SK-N-SH (cell line): ENCODE results near the gene HNRNPM. TPM values are rescaled to one million over a fixed set of nuclear protein-coding genes. Genes with fewer than 3 reads are reported as not detected.
A peak's percentile ranks its signal among the peaks of the same experiment; 100 is the strongest.

Experiments used
- CTCF ChIA-PET: fragments of 300-600, 350-600 bp; formaldehyde crosslinking; extraction: SDS; loops from one replicate; lab custom pipeline; 2021; lab: Yijun Ruan, JAX
- POLR2A ChIA-PET: fragments of 350-600 bp; sonication (Branson Sonifier 250); formaldehyde crosslinking; extraction: SDS; loops from one replicate; lab custom pipeline; 2020; ENCODE audit warnings: antibody characterized with exemption, inconsistent platforms; lab: Yijun Ruan, JAX
- DNase-seq: peaks from one replicate; pipeline ENCODE4 v3.0.0; 2012
- H2AFZ ChIP-seq: fragments of 200-600 bp; sonication (generic); 2 replicates; pipeline ENCODE4 v1.8.1; 2016; ENCODE audit warnings: antibody characterized with exemption, mild to moderate bottlenecking, low read depth
- H3F3A ChIP-seq: fragments of 200-600 bp; sonication (generic); replicated peaks from 2 replicates; pipeline ENCODE3; 2016; ENCODE audit warnings: antibody characterized with exemption, mild to moderate bottlenecking; ENCODE audit not compliant: insufficient read depth
- H3K27ac ChIP-seq, 2 experiments: fragments of 200-500 bp in 1 of 2; fragments of 200-600 bp in 1 of 2; sonication (Bioruptor generic) in 1 of 2; sonication (generic), shearing (Covaris generic) in 1 of 2; 2 replicates each; pipeline versions ENCODE4 v1.5.1 to v1.6.1; 2014 to 2016; ENCODE audit warnings: low read depth in 2 of 2, inconsistent platforms in 1 of 2, low read length in 1 of 2, mild to moderate bottlenecking in 1 of 2, mixed read lengths in 1 of 2
- H3K27me3 ChIP-seq: fragments of 200-600 bp; sonication (generic), shearing (Covaris generic); 2 replicates; pipeline ENCODE4 v1.6.1; 2016; ENCODE audit warnings: mixed run types; ENCODE audit not compliant: insufficient read depth
- H3K36me3 ChIP-seq, 2 experiments: fragments of 200-500 bp in 1 of 2; fragments of 200-600 bp in 1 of 2; sonication (Bioruptor generic) in 1 of 2; sonication (generic) in 1 of 2; replicated peaks in 1 of 2; 2 replicates each; pipeline versions ENCODE3 to v1.5.1; 2014 to 2016; ENCODE audit warnings: low read length in 1 of 2, mild to moderate bottlenecking in 1 of 2; ENCODE audit not compliant: insufficient read depth in 2 of 2, control insufficient read depth in 1 of 2
- H3K4me1 ChIP-seq, 2 experiments: fragments of 200-500 bp in 1 of 2; fragments of 200-600 bp in 1 of 2; sonication (Bioruptor generic) in 1 of 2; sonication (generic), shearing (Covaris generic) in 1 of 2; 2 replicates each; pipeline versions ENCODE4 v1.5.1 to v1.6.1; 2014 to 2016; ENCODE audit warnings: low read depth in 1 of 2, low read length in 1 of 2, mixed run types in 1 of 2; ENCODE audit not compliant: insufficient read depth in 2 of 2, control insufficient read depth in 1 of 2
- H3K4me2 ChIP-seq: fragments of 200-600 bp; sonication (generic), shearing (Covaris generic); 2 replicates; pipeline ENCODE4 v1.6.1; 2017; ENCODE audit warnings: mixed run types
- H3K4me3 ChIP-seq, 2 experiments: fragments of 200-500 bp in 1 of 2; fragments of 200-600 bp in 1 of 2; sonication (Bioruptor generic) in 1 of 2; sonication (generic), shearing (Covaris generic) in 1 of 2; 2 replicates each; pipeline versions ENCODE4 v1.5.1 to v1.8.1; 2014 to 2016; ENCODE audit warnings: low read depth in 2 of 2, inconsistent platforms in 1 of 2, low read length in 1 of 2, mild to moderate bottlenecking in 1 of 2, mixed read lengths in 1 of 2, moderate library complexity in 1 of 2
- H3K79me2 ChIP-seq: fragments of 200-600 bp; sonication (generic); 2 replicates; pipeline ENCODE4 v1.8.1; 2017; ENCODE audit warnings: mild to moderate bottlenecking; ENCODE audit not compliant: insufficient read depth
- H3K9ac ChIP-seq: fragments of 200-600 bp; sonication (generic); 2 replicates; pipeline ENCODE4 v1.6.1; 2017; ENCODE audit warnings: mixed run types
- H3K9me2 ChIP-seq: fragments of 200-600 bp; sonication (generic); 2 replicates; pipeline ENCODE4 v1.6.1; 2017; ENCODE audit warnings: mixed run types
- H3K9me3 ChIP-seq: fragments of 200-600 bp; sonication (generic); 2 replicates; pipeline ENCODE4 v1.6.1; 2017; ENCODE audit warnings: mixed run types, mild to moderate bottlenecking, moderate library complexity
- H4K20me1 ChIP-seq: fragments of 200-600 bp; sonication (generic); 2 replicates; pipeline ENCODE4 v1.6.1; 2017; ENCODE audit warnings: mild to moderate bottlenecking, mixed run types; ENCODE audit not compliant: insufficient read depth
- CHD2 ChIP-seq: fragments of 150-350 bp; IDR thresholded peaks from 2 replicates; pipeline ENCODE4 v1.6.1; 2018; ENCODE audit warnings: low read length; ENCODE audit not compliant: partially characterized antibody
- ELF1 ChIP-seq: IDR thresholded peaks from 2 replicates; pipeline ENCODE4 v1.4.0; 2012
- FOSL2 ChIP-seq: IDR thresholded peaks from 2 replicates; pipeline ENCODE4 v1.4.0; 2012; ENCODE audit warnings: low read depth, mild to moderate bottlenecking, moderate library complexity, borderline replicate concordance
- FOXJ3 ChIP-seq: sonication (generic); formaldehyde crosslinking; IDR thresholded peaks from 2 replicates; pipeline ENCODE4 v1.5.1; 2020; ENCODE audit warnings: mild to moderate bottlenecking, missing genetic modification reagents
- FOXM1 ChIP-seq: IDR thresholded peaks from 2 replicates; pipeline ENCODE4 v1.4.0; 2012; ENCODE audit warnings: low read depth, mild to moderate bottlenecking
- GATA2 ChIP-seq: sonication (generic); formaldehyde crosslinking; IDR thresholded peaks from 2 replicates; pipeline ENCODE4 v1.5.0; 2020; ENCODE audit warnings: mild to moderate bottlenecking, missing genetic modification reagents
- MEF2A ChIP-seq: IDR thresholded peaks from 2 replicates; pipeline ENCODE4 v1.4.0; 2012; ENCODE audit warnings: low read depth, borderline replicate concordance
- MXI1 ChIP-seq: IDR thresholded peaks from 2 replicates; pipeline ENCODE4 v1.6.1; 2012; ENCODE audit warnings: mild to moderate bottlenecking, low read depth, low read length, improper control_type of control experiment
- NFIC ChIP-seq: IDR thresholded peaks from 2 replicates; pipeline ENCODE4 v1.4.0; 2012; ENCODE audit warnings: borderline replicate concordance
- NRF1 ChIP-seq: IDR thresholded peaks from 2 replicates; pipeline ENCODE4 v1.6.1; 2012; ENCODE audit warnings: low read depth, mild to moderate bottlenecking, low read length
- POLR2AphosphoS5 ChIP-seq: IDR thresholded peaks from 2 replicates; pipeline ENCODE4 v1.6.1; 2012; ENCODE audit warnings: low read depth, low read length
- RAD21 ChIP-seq: IDR thresholded peaks from 2 replicates; pipeline ENCODE4 v1.6.1; 2012; ENCODE audit warnings: mild to moderate bottlenecking, low read length
- RCOR1 ChIP-seq: fragments of 150-350 bp; IDR thresholded peaks from 2 replicates; pipeline ENCODE4 v1.6.1; 2017; ENCODE audit warnings: antibody characterized with exemption, low read length
- RFX5 ChIP-seq: IDR thresholded peaks from 2 replicates; pipeline ENCODE4 v1.6.1; 2012; ENCODE audit warnings: mild to moderate bottlenecking, improper control_type of control experiment, low read length
- RXRA ChIP-seq: IDR thresholded peaks from 2 replicates; pipeline ENCODE4 v1.4.0; 2012; ENCODE audit warnings: low read depth, mild to moderate bottlenecking, borderline replicate concordance
- SMC3 ChIP-seq: IDR thresholded peaks from 2 replicates; pipeline ENCODE4 v1.6.1; 2012; ENCODE audit warnings: low read depth, low read length, improper control_type of control experiment
- TCF12 ChIP-seq: IDR thresholded peaks from 2 replicates; pipeline ENCODE4 v1.4.0; 2012
- WGBS: methylation state at CpG from one replicate; pipeline ENCODE4 v1.1.6; 2017; ENCODE audit warnings: low lambda C conversion rate; 5-methylcytosine and 5-hydroxymethylcytosine counted together
- polyA plus RNA-seq, 3 experiments: library from polyadenylated mRNA; depleted of rRNA; stranded (reverse); fragments of >200 nt; gene quantifications; 2 replicates each; pipeline ENCODE4 v1.2.3, GENCODE V29; 2012
- TF ChIP-seq, protein P1 (sequence below): IDR thresholded peaks from 2 replicates; pipeline ENCODE4 v1.4.0; 2012; ENCODE audit warnings: low read depth, borderline replicate concordance
- TF ChIP-seq, protein P2 (sequence below): IDR thresholded peaks from 2 replicates; pipeline ENCODE4 v1.4.0; 2012; ENCODE audit warnings: low read depth, borderline replicate concordance
- TF ChIP-seq, protein P3 (sequence below): fragments of 150-350 bp; IDR thresholded peaks from 2 replicates; pipeline ENCODE4 v1.6.1; 2016; ENCODE audit warnings: mild to moderate bottlenecking, low read depth, low read length

Gene HNRNPM
- polyA plus RNA-seq, 1 of the 3 experiments (the other 2 are of a cell fraction): 205 TPM

DNA sequence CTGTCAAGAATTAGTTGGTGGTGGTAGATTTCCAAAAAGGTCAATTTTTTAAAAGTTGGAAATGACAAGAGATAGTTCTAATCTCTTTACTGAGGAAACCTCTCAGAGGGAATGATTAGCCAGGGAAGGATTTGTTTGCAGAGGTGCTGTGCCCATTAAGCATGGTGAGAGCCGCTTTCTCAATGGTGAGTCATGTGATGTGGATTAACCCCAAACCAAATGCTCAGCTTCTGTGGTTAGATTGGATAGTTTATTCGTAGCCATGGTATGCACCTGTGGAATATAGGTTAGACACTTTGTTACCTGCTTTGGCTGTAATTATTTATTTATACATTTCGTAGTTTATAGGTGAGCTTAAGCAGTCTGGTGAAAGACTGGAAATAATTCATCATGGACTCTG lies 7.1 kb downstream of the HNRNPM start:
- peak overlapping the region in 1 of 2 experiments; percentile 13; a peak in 1 of 4 replicates for H3K27ac ChIP-seq
- WGBS: 57% methylated on average over 3 of the region's 3 CpGs
- no peak overlapping the region for H2AFZ ChIP-seq
- no peaks in the 10 kb centered on the region for H3K9me3 ChIP-seq
- H3K4me3 ChIP-seq: no peak overlapping the region
- H3K9me2 ChIP-seq: no peaks in the 10 kb centered on the region
- DNase-seq: no peak
- H3F3A ChIP-seq: peaks cover 20% of the 10 kb centered on the region
- TF ChIP-seq, protein P1, sequence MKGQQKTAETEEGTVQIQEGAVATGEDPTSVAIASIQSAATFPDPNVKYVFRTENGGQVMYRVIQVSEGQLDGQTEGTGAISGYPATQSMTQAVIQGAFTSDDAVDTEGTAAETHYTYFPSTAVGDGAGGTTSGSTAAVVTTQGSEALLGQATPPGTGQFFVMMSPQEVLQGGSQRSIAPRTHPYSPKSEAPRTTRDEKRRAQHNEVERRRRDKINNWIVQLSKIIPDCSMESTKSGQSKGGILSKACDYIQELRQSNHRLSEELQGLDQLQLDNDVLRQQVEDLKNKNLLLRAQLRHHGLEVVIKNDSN: peak; percentile 24; the same call in 1 of the 2 replicates
- no peak for TF ChIP-seq RXRA
- no peak for TF ChIP-seq GATA2
- H4K20me1 ChIP-seq: peaks cover 98% of the 10 kb centered on the region
- H3K36me3 ChIP-seq: peaks cover 39 to 40% of the 10 kb centered on the region in 2 experiments
- CTCF ChIA-PET: interaction anchor here (0.6 to 1.0 kb wide), 3 partner anchors 16 to 185 kb away, joined by 3 read pairs; no protein-coding TSS in a partner anchor
- POLR2A ChIA-PET: no interaction called here
- H3K4me1 ChIP-seq: peaks cover 10 to 12% of the 10 kb centered on the region in 2 experiments; a peak in 3 of 4 replicates
- peaks cover 99% of the 10 kb centered on the region for H3K79me2 ChIP-seq
- no peaks in the 10 kb centered on the region for H3K27me3 ChIP-seq
- H3K9ac ChIP-seq: no peak overlapping the region
- H3K4me2 ChIP-seq: 0 out of 2 replicates have a peak overlapping the region, but pooled peaks have one; percentile 30

DNA sequence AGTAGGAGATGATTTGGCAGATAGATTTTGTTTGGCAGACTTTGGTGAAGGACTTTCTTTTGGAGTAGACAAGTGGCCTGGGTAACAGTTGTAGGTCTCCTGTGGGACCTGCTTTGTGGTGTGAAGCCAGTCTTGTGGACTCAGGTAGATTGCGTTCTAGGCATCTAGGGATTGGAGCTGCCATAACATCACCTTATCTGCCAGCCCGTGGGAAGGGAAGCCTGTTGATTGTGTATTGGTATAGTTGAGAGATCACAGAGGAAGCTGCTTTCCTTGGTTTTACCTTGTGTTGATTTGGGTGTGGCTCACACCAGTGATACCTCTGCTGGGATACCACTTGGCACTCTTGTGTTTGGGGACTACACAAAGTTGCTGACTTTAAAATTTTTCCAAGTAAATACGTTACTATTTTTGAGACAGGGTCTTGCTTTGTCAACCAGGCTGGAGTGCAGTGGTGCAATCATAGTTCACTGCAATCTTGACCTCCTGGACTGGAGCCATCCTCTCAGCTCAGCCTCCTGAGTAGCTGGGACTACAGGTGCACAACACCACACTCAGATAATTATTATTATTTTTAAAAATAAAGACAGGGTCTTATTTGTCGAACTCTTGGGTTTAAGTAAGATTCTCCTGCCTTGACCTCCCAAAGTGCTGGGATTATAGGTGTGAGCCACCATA lies 7.8 kb downstream of the HNRNPM start:
- 89% methylated on average over 4 of the region's 4 CpGs for WGBS
- Histone ChIP-seq H3K4me3 (no peak overlapping the region), H3K9me3 (no peaks in the 10 kb centered on the region), H3K9ac (no peak overlapping the region), H3K36me3 (peaks cover 35 to 42% of the 10 kb centered on the region in 2 experiments), H2AFZ (no peak overlapping the region), H3F3A (peaks cover 18% of the 10 kb centered on the region), H3K4me2 (no peak overlapping the region), H3K79me2 (peaks cover 99% of the 10 kb centered on the region), H4K20me1 (peaks cover 98% of the 10 kb centered on the region), H3K9me2 (no peaks in the 10 kb centered on the region), H3K4me1 (peaks cover 3 to 10% of the 10 kb centered on the region in 2 experiments; a peak in 2 of 4 replicates), H3K27me3 (no peaks in the 10 kb centered on the region), H3K27ac (no peak overlapping the region)
- POLR2A ChIA-PET: no interaction called here
- CTCF ChIA-PET: interaction anchor here (1.0 to 1.2 kb wide), 2 partner anchors 51 to 128 kb away, joined by 3 to 4 read pairs; no protein-coding TSS in a partner anchor
- no peak for DNase-seq
- no peak for TF ChIP-seq NFIC
- TF ChIP-seq TCF12: no peak
- TF ChIP-seq, protein P1: no peak
- no peak for TF ChIP-seq RAD21
- TF ChIP-seq, protein P2, sequence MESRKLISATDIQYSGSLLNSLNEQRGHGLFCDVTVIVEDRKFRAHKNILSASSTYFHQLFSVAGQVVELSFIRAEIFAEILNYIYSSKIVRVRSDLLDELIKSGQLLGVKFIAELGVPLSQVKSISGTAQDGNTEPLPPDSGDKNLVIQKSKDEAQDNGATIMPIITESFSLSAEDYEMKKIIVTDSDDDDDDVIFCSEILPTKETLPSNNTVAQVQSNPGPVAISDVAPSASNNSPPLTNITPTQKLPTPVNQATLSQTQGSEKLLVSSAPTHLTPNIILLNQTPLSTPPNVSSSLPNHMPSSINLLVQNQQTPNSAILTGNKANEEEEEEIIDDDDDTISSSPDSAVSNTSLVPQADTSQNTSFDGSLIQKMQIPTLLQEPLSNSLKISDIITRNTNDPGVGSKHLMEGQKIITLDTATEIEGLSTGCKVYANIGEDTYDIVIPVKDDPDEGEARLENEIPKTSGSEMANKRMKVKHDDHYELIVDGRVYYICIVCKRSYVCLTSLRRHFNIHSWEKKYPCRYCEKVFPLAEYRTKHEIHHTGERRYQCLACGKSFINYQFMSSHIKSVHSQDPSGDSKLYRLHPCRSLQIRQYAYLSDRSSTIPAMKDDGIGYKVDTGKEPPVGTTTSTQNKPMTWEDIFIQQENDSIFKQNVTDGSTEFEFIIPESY: no peak
- TF ChIP-seq FOXJ3: no peak
- TF ChIP-seq CHD2: no peak
- TF ChIP-seq MEF2A: no peak
- TF ChIP-seq ELF1: no peak
- TF ChIP-seq MXI1: no peak
- no peak for TF ChIP-seq RCOR1
- TF ChIP-seq NRF1: no peak
- TF ChIP-seq FOXM1: no peak
- no peak for TF ChIP-seq RFX5
- TF ChIP-seq POLR2AphosphoS5: no peak
- no peak for TF ChIP-seq FOSL2
- TF ChIP-seq SMC3: no peak
- TF ChIP-seq, protein P3, sequence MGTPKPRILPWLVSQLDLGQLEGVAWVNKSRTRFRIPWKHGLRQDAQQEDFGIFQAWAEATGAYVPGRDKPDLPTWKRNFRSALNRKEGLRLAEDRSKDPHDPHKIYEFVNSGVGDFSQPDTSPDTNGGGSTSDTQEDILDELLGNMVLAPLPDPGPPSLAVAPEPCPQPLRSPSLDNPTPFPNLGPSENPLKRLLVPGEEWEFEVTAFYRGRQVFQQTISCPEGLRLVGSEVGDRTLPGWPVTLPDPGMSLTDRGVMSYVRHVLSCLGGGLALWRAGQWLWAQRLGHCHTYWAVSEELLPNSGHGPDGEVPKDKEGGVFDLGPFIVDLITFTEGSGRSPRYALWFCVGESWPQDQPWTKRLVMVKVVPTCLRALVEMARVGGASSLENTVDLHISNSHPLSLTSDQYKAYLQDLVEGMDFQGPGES: no peak
